ENCODE data around the gene ATXN10.

Gene ATXN10

DNA sequence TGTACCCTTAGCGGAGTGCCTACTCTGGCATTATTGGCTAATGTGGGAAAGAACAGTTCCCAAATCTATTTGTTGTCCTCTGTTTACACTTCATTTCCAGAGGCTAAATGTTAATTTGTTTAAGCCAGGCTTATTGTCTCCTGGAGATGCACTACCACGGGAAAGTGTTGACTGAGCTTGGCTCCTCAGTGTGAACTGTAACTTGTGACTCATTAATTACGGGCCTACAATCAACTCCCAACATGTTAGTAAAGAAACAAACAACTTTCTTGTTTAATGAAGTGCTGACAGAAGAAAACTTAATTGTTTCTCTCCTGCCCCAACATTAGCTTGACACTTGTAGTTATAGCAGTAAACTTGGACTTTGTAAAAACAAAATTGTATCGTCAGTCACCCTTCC, 130.4 kb downstream of the ATXN10 start:
- no peak for TF ChIP-seq CTCF (IDR thresholded peaks at IDR 0.05; ENCODE audit: insufficient read depth, low read depth, low read length, missing control alignments)
- H3K4me3 ChIP-seq (ENCODE audit: low read depth, low read length) = no peak overlapping the region
- no peak for DNase-seq (ENCODE audit: low read depth)

- TF ChIP-seq CTCF (IDR thresholded peaks at IDR 0.05; ENCODE audit: insufficient read depth, low read depth, low read length, missing control alignments) = no peak
- DNase-seq (ENCODE audit: low read depth) = no peak
- no peak overlapping the region for H3K4me3 ChIP-seq (ENCODE audit: low read depth, low read length)
Measured at GRCh38 chr22:45804319-45804985, 132.8 kb downstream of the ATXN10 start.

- no peak for DNase-seq (ENCODE audit: low read depth)
- no peak for TF ChIP-seq CTCF (IDR thresholded peaks at IDR 0.05; ENCODE audit: insufficient read depth, low read depth, low read length, missing control alignments)
- H3K4me3 ChIP-seq (ENCODE audit: low read depth, low read length) = no peak overlapping the region
Measured at GRCh38 chr22:45804986-45805325, 133.3 kb downstream of the ATXN10 start.

- H3K4me3 ChIP-seq (ENCODE audit: low read depth, low read length) = no peak overlapping the region
- no peak for DNase-seq (ENCODE audit: low read depth)
- TF ChIP-seq CTCF (IDR thresholded peaks at IDR 0.05; ENCODE audit: insufficient read depth, low read depth, low read length, missing control alignments) = no peak
Measured at GRCh38 chr22:45805413-45805812, 133.8 kb downstream of the ATXN10 start.

DNA sequence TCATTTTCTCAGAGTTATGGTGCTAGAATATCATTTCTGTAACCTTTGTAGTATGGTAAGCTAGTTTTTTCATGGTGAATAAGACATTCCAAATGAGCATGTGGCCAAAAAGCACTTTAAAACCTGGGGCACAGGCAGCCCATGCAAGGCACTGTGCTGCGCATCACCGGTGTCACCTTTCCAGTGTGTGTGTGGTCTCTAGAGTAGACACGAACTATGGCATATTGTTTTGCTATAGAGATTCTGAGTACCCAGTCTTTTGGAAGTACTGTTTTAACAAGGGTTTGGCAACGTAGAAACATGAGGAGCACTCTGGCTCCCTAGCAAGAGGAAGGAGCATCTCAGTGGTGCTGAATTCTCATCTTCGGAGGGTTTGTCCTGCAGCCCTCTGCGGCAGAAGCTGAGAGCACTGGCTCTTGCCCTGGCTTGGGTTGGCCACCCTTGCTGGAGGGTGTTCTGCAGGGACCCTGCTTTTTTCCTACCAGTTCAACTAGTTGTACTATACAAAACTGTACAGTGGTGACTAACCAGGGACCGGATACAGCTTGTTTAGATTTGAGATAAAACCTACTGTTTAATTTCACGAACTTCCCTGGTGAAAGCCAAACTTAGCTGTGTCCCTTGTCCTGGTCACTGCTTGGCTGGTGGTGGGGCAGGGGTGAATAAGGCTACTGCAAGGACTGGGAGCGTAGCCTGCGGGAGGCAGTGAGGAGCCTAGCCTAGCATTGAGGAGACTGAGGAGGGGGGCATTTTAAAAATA, 135.7 kb downstream of the ATXN10 start:
- no peak for TF ChIP-seq CTCF (IDR thresholded peaks at IDR 0.05; ENCODE audit: insufficient read depth, low read depth, low read length, missing control alignments)
- no peak overlapping the region for H3K4me3 ChIP-seq (ENCODE audit: low read depth, low read length)
- DNase-seq (ENCODE audit: low read depth) = no peak

DNA sequence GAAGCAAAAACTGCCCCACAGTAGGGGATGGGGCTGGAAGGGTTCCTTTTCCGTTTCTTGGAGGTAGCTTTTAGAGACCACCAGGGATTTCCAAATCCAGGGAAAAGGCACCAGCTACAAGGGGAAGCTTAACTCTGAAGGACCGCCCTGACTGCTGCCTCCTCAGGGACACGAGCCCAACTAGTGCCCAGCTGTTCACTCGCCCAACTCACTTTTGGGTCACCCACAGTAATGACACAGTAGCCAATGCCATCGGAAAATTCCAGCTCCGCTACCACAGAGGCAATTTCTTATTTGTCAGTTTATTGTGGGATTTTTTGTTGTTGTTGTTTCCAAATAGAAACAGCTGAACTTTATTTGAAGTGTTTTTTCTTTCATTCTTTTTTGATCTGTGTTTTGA, 141.3 kb downstream of the ATXN10 start:
- DNase-seq (ENCODE audit: low read depth) = no peak
- TF ChIP-seq CTCF (IDR thresholded peaks at IDR 0.05; ENCODE audit: insufficient read depth, low read depth, low read length, missing control alignments) = no peak

More for the DNA sequence above, 141.3 kb downstream of the ATXN10 start:
- H3K4me3 ChIP-seq (ENCODE audit: low read depth, low read length) = no peak overlapping the region

All from GM12865 (cell line).